GM12872 (cell line): ENCODE results near the gene NRG3.

Experiments
- CTCF ChIP-seq: IDR thresholded peaks from 3 replicates; pipeline ENCODE4 v1.5.1; 2011; ENCODE audit warnings: low read depth, mild to moderate bottlenecking, low read length, moderate library complexity; ENCODE audit not compliant: insufficient read depth

The NRG3 gene

GRCh38 chr10:82821043-82821442 is 946.0 kb downstream of the NRG3 start:
- TF ChIP-seq CTCF: no peak

- TF ChIP-seq CTCF: no peak
Measured at GRCh38 chr10:82826132-82826531, 951.1 kb downstream of the NRG3 start.

- no peak for TF ChIP-seq CTCF
Measured at GRCh38 chr10:82827901-82828300, 952.9 kb downstream of the NRG3 start.

- TF ChIP-seq CTCF: no peak
Measured at GRCh38 chr10:82847242-82847641, 972.2 kb downstream of the NRG3 start.

GRCh38 chr10:82850191-82850590 is 975.2 kb downstream of the NRG3 start:
- no peak for TF ChIP-seq CTCF

- TF ChIP-seq CTCF: no peak
Measured at GRCh38 chr10:82856957-82857613, 982.1 kb downstream of the NRG3 start.

GRCh38 chr10:82861889-82862288 is 986.9 kb downstream of the NRG3 start:
- TF ChIP-seq CTCF: no peak
